Testis (tissue), 2 donors: ENCODE results near the gene SPATA24.

Experiments
- CTCF ChIP-seq, 3 experiments: fragments of 450-650 bp in 2 of 3; fragments of 200-600 bp in 1 of 3; sonication (generic) in 1 of 3; IDR thresholded peaks; one replicate each; pipeline ENCODE4 v1.5.1; 2016 to 2019; ENCODE audit warnings: antibody characterized with exemption in 3 of 3, mild to moderate bottlenecking in 2 of 3, moderate library complexity in 1 of 3
- POLR2A ChIP-seq: fragments of 450-650 bp; IDR thresholded peaks from one replicate; pipeline ENCODE4 v1.6.1; 2017; ENCODE audit warnings: antibody characterized with exemption, mild to moderate bottlenecking, moderate library complexity

- TF ChIP-seq CTCF (IDR thresholded peaks at IDR 0.05), result no peak
- TF ChIP-seq POLR2A, result no peak
Measured at GRCh38 chr5:139388198-139388821, 15.6 kb downstream of the SPATA24 start.
